ENCODE data around the gene THAP11.

Gene THAP11

GRCh38 chr16:67841816-67842508 is at the start of gene THAP11:
Gene THAP11 (plus strand): TSS chr16:67842320. CDS start chr16:67842555, 235 bp downstream.
- peak; percentile 92 to 95 for DNase-seq

GRCh38 chr16:67796099-67796718 is 45.9 kb upstream of the THAP11 start:
- DNase-seq = no peak

GRCh38 chr16:67800338-67800926 is 41.7 kb upstream of the THAP11 start:
- DNase-seq = no peak

- DNase-seq = no peak
Measured at GRCh38 chr16:67801241-67801640, 40.9 kb upstream of the THAP11 start.

- peak; percentile 46 to 52 for DNase-seq
Measured at GRCh38 chr16:67801883-67802282, 40.2 kb upstream of the THAP11 start.

GRCh38 chr16:67803894-67804293 is 38.2 kb upstream of the THAP11 start:
- peak in 1 of 2 donors; percentile 68 for DNase-seq

GRCh38 chr16:67804853-67805542 is 37.1 kb upstream of the THAP11 start:
- peak in 1 of 2 donors; percentile 4 for DNase-seq

- DNase-seq = no peak
Measured at GRCh38 chr16:67805718-67806427, 36.2 kb upstream of the THAP11 start.

- DNase-seq = peak; percentile 99
Measured at GRCh38 chr16:67806428-67807147, 35.5 kb upstream of the THAP11 start, which contains the start of the genes RANBP10 and TSNAXIP1. Gene RANBP10 (minus strand): TSS chr16:67806560. CDS start chr16:67806536, 24 bp downstream. Gene TSNAXIP1 (plus strand): TSS chr16:67806889. CDS start chr16:67807150, 261 bp downstream.

GRCh38 chr16:67807148-67807682 is 34.9 kb upstream of the THAP11 start:
- no peak for DNase-seq

GRCh38 chr16:67811899-67812298 is 30.2 kb upstream of the THAP11 start:
- no peak for DNase-seq

GRCh38 chr16:67814567-67814966 is 27.6 kb upstream of the THAP11 start:
- DNase-seq = no peak

GRCh38 chr16:67820608-67821259 is 21.4 kb upstream of the THAP11 start:
- DNase-seq = no peak

GRCh38 chr16:67822511-67822910 is 19.6 kb upstream of the THAP11 start:
- no peak for DNase-seq

GRCh38 chr16:67825119-67825518 is 17.0 kb upstream of the THAP11 start:
- no peak for DNase-seq

GRCh38 chr16:67825906-67826305 is 16.2 kb upstream of the THAP11 start:
- DNase-seq = no peak

- no peak for DNase-seq
Measured at GRCh38 chr16:67828651-67829050, 13.5 kb upstream of the THAP11 start.

- no peak for DNase-seq
Measured at GRCh38 chr16:67833030-67833414, 9.1 kb upstream of the THAP11 start.

- DNase-seq = peak; percentile 91 to 95
Measured at GRCh38 chr16:67833415-67834241, 8.5 kb upstream of the THAP11 start.

- DNase-seq = no peak
Measured at GRCh38 chr16:67834242-67834614, 7.9 kb upstream of the THAP11 start.
